K562 (cell line): ENCODE results near the gene ACLY. TPM values are rescaled to one million over a fixed set of nuclear protein-coding genes. Genes with fewer than 3 reads are reported as not detected.
A peak's percentile ranks its signal among the peaks of the same experiment; 100 is the strongest.

Source experiments
- ATAC-seq: fragments of 200-7000 bp; cut with Tn5 transposase; 3 replicates; pipeline ENCODE4 v1.9.1; 2020; ENCODE audit warnings: moderate library complexity
- BruUV-seq: library from RNA; stranded (reverse); fragments of 400-500 nt; replicated peaks from 2 replicates; lab custom pipeline; 2021; lab: Mats Ljungman, UMichigan
- CTCF ChIA-PET: fragments of 300-600 bp; formaldehyde crosslinking; extraction: SDS; loops from one replicate; lab custom pipeline; 2021; ENCODE audit warnings: low intra/inter-chr PET ratio; lab: Yijun Ruan, JAX
- POLR2A ChIA-PET: fragments of 300-600, 350-650 bp; sonication (Branson Sonifier 250); formaldehyde crosslinking; extraction: SDS; loops from one replicate; lab custom pipeline; 2021; ENCODE audit warnings: antibody characterized with exemption, inconsistent platforms; lab: Yijun Ruan, JAX
- DNase-seq, 4 experiments: peaks; one replicate each; pipeline versions ENCODE4 v3.0.0 to v3.0.0-alpha.2; 2011 to 2018; ENCODE audit warnings: low spot score in 3 of 4, mixed read lengths in 3 of 4; ENCODE audit errors: extremely low read depth in 1 of 4
- FAIRE-seq: peaks from 2 replicates; lab custom pipeline; 2011; peaks lifted over from hg19 to GRCh38; lab: Jason Lieb, UNC
- H2AFZ ChIP-seq: 2 replicates; pipeline ENCODE4 v1.6.0; 2011; ENCODE audit warnings: low read depth, low read length, control low read depth, inconsistent platforms
- H3K27ac ChIP-seq: fragments of 200-600 bp; 3 replicates; pipeline ENCODE4 v1.8.0; 2011; ENCODE audit warnings: low read depth, mild to moderate bottlenecking, control low read depth, inconsistent platforms, low read length, moderate library complexity, mixed read lengths; ENCODE audit errors: extremely low read depth
- H3K27me3 ChIP-seq, 2 experiments: fragments of 300-600 bp in 1 of 2; 2 replicates in 1 of 2; 3 replicates in 1 of 2; pipeline versions ENCODE4 v1.6.0 to v1.8.0; 2011; ENCODE audit warnings: inconsistent platforms in 2 of 2, low read length in 2 of 2, mild to moderate bottlenecking in 1 of 2, mixed read lengths in 1 of 2, moderate library complexity in 1 of 2; ENCODE audit not compliant: control insufficient read depth in 2 of 2, insufficient read depth in 2 of 2
- H3K36me3 ChIP-seq: fragments of 300-600 bp; 3 replicates; pipeline ENCODE4 v1.8.0; 2011; ENCODE audit warnings: mild to moderate bottlenecking, low read length, inconsistent platforms; ENCODE audit not compliant: control insufficient read depth, insufficient read depth
- H3K4me1 ChIP-seq, 2 experiments: fragments of 200-600 bp in 1 of 2; replicated peaks in 1 of 2; 2 replicates in 1 of 2; 3 replicates in 1 of 2; pipeline versions ENCODE4 v1.5.1 to v1.8.0; 2011; ENCODE audit warnings: inconsistent platforms in 2 of 2, low read length in 2 of 2, mild to moderate bottlenecking in 1 of 2, mixed read lengths in 1 of 2, moderate library complexity in 1 of 2; ENCODE audit not compliant: control insufficient read depth in 2 of 2, insufficient read depth in 2 of 2
- H3K4me2 ChIP-seq: 2 replicates; pipeline ENCODE4 v1.6.1; 2011; ENCODE audit warnings: low read length, control low read depth, inconsistent platforms, mixed read lengths; ENCODE audit not compliant: insufficient read depth
- H3K4me3 ChIP-seq: fragments of 200-600 bp; sonication (generic), shearing (Covaris generic); 2 replicates; pipeline ENCODE4 v1.5.1; 2016; ENCODE audit warnings: control low read depth, inconsistent platforms
- H3K79me2 ChIP-seq: fragments of 200-600 bp; 3 replicates; pipeline ENCODE4 v1.8.0; 2011; ENCODE audit warnings: low read length, inconsistent platforms; ENCODE audit not compliant: control insufficient read depth, insufficient read depth
- H3K9ac ChIP-seq, 2 experiments: 2 replicates each; pipeline versions ENCODE4 v1.6.0 to v1.6.1; 2011; ENCODE audit warnings: low read depth in 2 of 2, low read length in 2 of 2, control low read depth in 1 of 2, inconsistent platforms in 1 of 2, mild to moderate bottlenecking in 1 of 2, mixed read lengths in 1 of 2; ENCODE audit not compliant: insufficient read depth in 1 of 2
- H3K9me1 ChIP-seq: one replicate; pipeline ENCODE4 v1.6.0; 2011; ENCODE audit warnings: inconsistent platforms, mild to moderate bottlenecking, low read length, moderate library complexity; ENCODE audit not compliant: control insufficient read depth, insufficient read depth
- H3K9me3 ChIP-seq: replicated peaks from 2 replicates; pipeline ENCODE4 v1.5.1; 2011; ENCODE audit warnings: low read depth, low read length, inconsistent platforms; ENCODE audit not compliant: control insufficient read depth, insufficient read depth
- H4K20me1 ChIP-seq: replicated peaks from 2 replicates; pipeline ENCODE4 v1.6.1; 2011; ENCODE audit warnings: low read length, inconsistent platforms, mixed read lengths; ENCODE audit not compliant: control insufficient read depth, insufficient read depth
- E2F6 ChIP-seq, 2 experiments: IDR thresholded peaks; 2 replicates each; pipeline ENCODE4 v1.6.1; 2011; ENCODE audit warnings: borderline replicate concordance in 1 of 2, control low read depth in 1 of 2, low read depth in 1 of 2, low read length in 1 of 2, mild to moderate bottlenecking in 1 of 2, mixed read lengths in 1 of 2, moderate library complexity in 1 of 2; ENCODE audit not compliant: insufficient read depth in 1 of 2, insufficient read length in 1 of 2, poor library complexity in 1 of 2, severe bottlenecking in 1 of 2; ENCODE audit errors: extremely low read depth in 1 of 2
- GTF2E2 ChIP-seq: fragments of 200-800 bp; sonication (Bioruptor generic); IDR thresholded peaks from 2 replicates; pipeline ENCODE4 v1.6.1; 2016; ENCODE audit warnings: missing genetic modification characterization, missing compliant biosample characterization
- ZNF583 ChIP-seq: fragments of 250-450 bp; sonication (Bioruptor Pico); IDR thresholded peaks from 2 replicates; pipeline ENCODE4 v1.4.0; 2020
- WGBS: fragments of 100-300 bp; shearing (Covaris generic); methylation state at CpG from one replicate; pipeline ENCODE4 v1.1.6; 2016; ENCODE audit warnings: low coverage, mixed read lengths; ENCODE audit not compliant: insufficient coverage; ENCODE audit errors: missing lambda C conversion rate; 5-methylcytosine and 5-hydroxymethylcytosine counted together
- in situ Hi-C: fragments of 300-500 bp; cut with MboI; formaldehyde crosslinking; loops from 4 replicates; pipeline ENCODE4 v1.15.0; 2018; ENCODE audit warnings: inconsistent platforms, mixed read lengths
- intact Hi-C: fragments of 100-400 bp; cut with micrococcal nuclease; formaldehyde crosslinking; loops from 2 replicates; pipeline ENCODE4 v1.14.2; 2022
- polyA plus RNA-seq, 8 experiments: library from polyadenylated mRNA; depleted of rRNA in 4 of 8; stranded (reverse) in 5 of 8; unstranded in 3 of 8; fragments of >200 nt; fragmentation: Nextera tagmentation in 2 of 8; fragmentation: Illumina TruSeq in 1 of 8; extraction: Ambion mirVana in 2 of 8; extraction: Trizol in 1 of 8; gene quantifications; 2 replicates each; pipeline versions ENCODE4 v1.2.1 to v1.2.3, GENCODE V29; 2011 to 2014; ENCODE audit warnings: inconsistent platforms in 1 of 8, missing spikeins in 1 of 8
- small RNA-seq: library from RNA; depleted of rRNA; stranded (forward); fragments of <200 nt; gene quantifications from one replicate; pipeline ENCODE3, GENCODE V24; 2014
- total RNA-seq, 7 experiments: library from RNA; depleted of rRNA in 6 of 7; stranded (reverse); fragments of >200 nt in 6 of 7; fragmentation: Illumina TruSeq in 2 of 7; extraction: Trizol in 2 of 7; gene quantifications; 2 replicates each; pipeline versions ENCODE4 v1.2.1 to v1.2.3, GENCODE V29; 2011 to 2021; ENCODE audit warnings: low replicate concordance in 1 of 7
- TF ChIP-seq, protein P1 (sequence below): sonication (generic); formaldehyde crosslinking; IDR thresholded peaks from 2 replicates; pipeline ENCODE4 v1.8.1; 2022; ENCODE audit warnings: missing genetic modification reagents

Gene ACLY
- total and polyA plus RNA-seq, 9 of the 15 experiments (the other 6 are each of a cell fraction or from before 2014, with no cell fraction given): 42.9 to 280 (median 125) TPM

DNA sequence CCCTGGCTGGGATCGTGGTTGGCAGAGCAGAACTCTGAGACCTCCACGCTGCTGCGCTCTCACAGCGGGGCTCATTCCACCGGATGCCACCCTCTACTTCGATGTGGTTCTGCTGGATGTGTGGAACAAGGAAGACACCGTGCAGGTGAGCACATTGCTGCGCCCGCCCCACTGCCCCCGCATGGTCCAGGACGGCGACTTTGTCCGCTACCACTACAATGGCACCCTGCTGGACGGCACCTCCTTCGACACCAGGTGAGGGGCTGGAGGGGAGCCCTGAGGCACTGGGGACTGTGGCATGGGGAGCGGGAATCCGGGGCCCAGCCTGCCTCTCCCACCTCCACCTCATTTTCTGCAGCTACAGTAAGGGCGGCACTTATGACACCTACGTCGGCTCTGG is 100.7 kb downstream of the ACLY start:
- CTCF ChIA-PET: no interaction called here
- Histone ChIP-seq H3K27me3 (no peaks in the 10 kb centered on the region), H4K20me1 (no peaks in the 10 kb centered on the region), H3K9ac (no peak overlapping the region), H3K4me2 (no peak overlapping the region), H3K9me3 (no peaks in the 10 kb centered on the region), H3K9me1 (no peaks in the 10 kb centered on the region), H3K36me3 (no peaks in the 10 kb centered on the region), H3K79me2 (no peaks in the 10 kb centered on the region), H3K4me1 (peaks cover 2 to 41% of the 10 kb centered on the region in 2 experiments; a peak in 4 of 5 replicates), H2AFZ (peak overlapping the region; percentile 57; the same call in 1 of the 2 replicates), H3K27ac (no peak overlapping the region), H3K4me3 (no peak overlapping the region)
- BruUV-seq: no TSS peak
- in situ Hi-C loops (no loop called here), intact Hi-C loops (no loop called here)
- ATAC-seq: no peak
- TF ChIP-seq, protein P1, sequence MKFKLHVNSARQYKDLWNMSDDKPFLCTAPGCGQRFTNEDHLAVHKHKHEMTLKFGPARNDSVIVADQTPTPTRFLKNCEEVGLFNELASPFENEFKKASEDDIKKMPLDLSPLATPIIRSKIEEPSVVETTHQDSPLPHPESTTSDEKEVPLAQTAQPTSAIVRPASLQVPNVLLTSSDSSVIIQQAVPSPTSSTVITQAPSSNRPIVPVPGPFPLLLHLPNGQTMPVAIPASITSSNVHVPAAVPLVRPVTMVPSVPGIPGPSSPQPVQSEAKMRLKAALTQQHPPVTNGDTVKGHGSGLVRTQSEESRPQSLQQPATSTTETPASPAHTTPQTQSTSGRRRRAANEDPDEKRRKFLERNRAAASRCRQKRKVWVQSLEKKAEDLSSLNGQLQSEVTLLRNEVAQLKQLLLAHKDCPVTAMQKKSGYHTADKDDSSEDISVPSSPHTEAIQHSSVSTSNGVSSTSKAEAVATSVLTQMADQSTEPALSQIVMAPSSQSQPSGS: no peak
- TF ChIP-seq GTF2E2: no peak
- TF ChIP-seq E2F6 (IDR thresholded peaks at IDR 0.05; ENCODE audit: borderline replicate concordance in 1 of 2, extremely low read depth in 1 of 2, insufficient read depth in 1 of 2, insufficient read length in 1 of 2, low read depth in 1 of 2, low read length in 1 of 2, poor library complexity in 1 of 2, severe bottlenecking in 1 of 2): peak in 1 of 2 experiments; percentile 23
- TF ChIP-seq ZNF583 (CRISPR knock-in tag): no peak
- POLR2A ChIA-PET: no interaction called here
- 88% methylated on average over 16 of the region's 20 CpGs for WGBS
- no peak for DNase-seq
- no peak for FAIRE-seq

Small RNAs within 50 kb of the gene (small RNA-seq; reads per million reads assigned to genes)
- gene AC125257.2: not detected

Other genes with a start within 250 kb of the ACLY start
Only the 7 nearest of the 19 such genes appear.
- 91.7 and 116 TPM in 2 replicates for gene NT5C3B, start 82.7 kb downstream of the ACLY start, total RNA-seq (2014; rRNA removed)
- gene NT5C3B, start 82.7 kb downstream of the ACLY start, total RNA-seq (2014; rRNA removed; fragmentation: Illumina TruSeq; extraction: Trizol): 85.0 and 90.4 TPM in 2 replicates
- 72.2 and 74.5 TPM in 2 replicates for gene NT5C3B, start 82.7 kb downstream of the ACLY start, total RNA-seq (2015; rRNA removed; fragmentation: Illumina TruSeq; extraction: Trizol)
- 80.6 and 82.6 TPM in 2 replicates for gene NT5C3B, start 82.7 kb downstream of the ACLY start, total RNA-seq (2021)
- gene NT5C3B, start 82.7 kb downstream of the ACLY start, polyA plus RNA-seq (2011; rRNA removed): 89.5 and 166 TPM in 2 replicates
- gene NT5C3B, start 82.7 kb downstream of the ACLY start, polyA plus RNA-seq (2014; fragmentation: Illumina TruSeq; extraction: Trizol): 119 and 127 TPM in 2 replicates
- gene NT5C3B, start 82.7 kb downstream of the ACLY start, polyA plus RNA-seq (2014; fragmentation: Nextera tagmentation; extraction: Ambion mirVana): 10 to 100 TPM in 1 of 2 experiments, 1 to 10 TPM in 1; 2.0 to 10.8 TPM
- gene NT5C3B, start 82.7 kb downstream of the ACLY start, polyA plus RNA-seq (2014; rRNA removed): 96.7 and 98.3 TPM in 2 replicates
- gene KLHL10, start 81.1 kb downstream of the ACLY start, total RNA-seq (2014; rRNA removed): not detected in 2 replicates
- gene KLHL10, start 81.1 kb downstream of the ACLY start, total RNA-seq (2014; rRNA removed; fragmentation: Illumina TruSeq; extraction: Trizol): not detected in 2 replicates
- gene KLHL10, start 81.1 kb downstream of the ACLY start, total RNA-seq (2015; rRNA removed; fragmentation: Illumina TruSeq; extraction: Trizol): not detected in 2 replicates
- not detected in 2 replicates for gene KLHL10, start 81.1 kb downstream of the ACLY start, total RNA-seq (2021)
- 0.30 and 0.56 TPM in 2 replicates for gene KLHL10, start 81.1 kb downstream of the ACLY start, polyA plus RNA-seq (2011; rRNA removed)
- gene KLHL10, start 81.1 kb downstream of the ACLY start, polyA plus RNA-seq (2014; fragmentation: Illumina TruSeq; extraction: Trizol): 0.07 TPM in 1 of 2 replicates, not detected in the other
- gene KLHL10, start 81.1 kb downstream of the ACLY start, polyA plus RNA-seq (2014; fragmentation: Nextera tagmentation; extraction: Ambion mirVana): under 1 TPM; 0.06 to 0.17 TPM
- not detected in 2 replicates for gene KLHL10, start 81.1 kb downstream of the ACLY start, polyA plus RNA-seq (2014; rRNA removed)
- gene KLHL11, start 53.5 kb downstream of the ACLY start, total RNA-seq (2014; rRNA removed): 15.8 and 16.0 TPM in 2 replicates
- 14.8 and 17.4 TPM in 2 replicates for gene KLHL11, start 53.5 kb downstream of the ACLY start, total RNA-seq (2014; rRNA removed; fragmentation: Illumina TruSeq; extraction: Trizol)
- gene KLHL11, start 53.5 kb downstream of the ACLY start, total RNA-seq (2015; rRNA removed; fragmentation: Illumina TruSeq; extraction: Trizol): 16.8 and 17.0 TPM in 2 replicates
- gene KLHL11, start 53.5 kb downstream of the ACLY start, total RNA-seq (2021): 12.4 and 13.8 TPM in 2 replicates
- 6.1 and 10.3 TPM in 2 replicates for gene KLHL11, start 53.5 kb downstream of the ACLY start, polyA plus RNA-seq (2011; rRNA removed)
- gene KLHL11, start 53.5 kb downstream of the ACLY start, polyA plus RNA-seq (2014; fragmentation: Illumina TruSeq; extraction: Trizol): 3.0 and 3.5 TPM in 2 replicates
- gene KLHL11, start 53.5 kb downstream of the ACLY start, polyA plus RNA-seq (2014; fragmentation: Nextera tagmentation; extraction: Ambion mirVana): under 1 TPM; 0.20 to 0.28 TPM
- gene KLHL11, start 53.5 kb downstream of the ACLY start, polyA plus RNA-seq (2014; rRNA removed): 5.0 and 5.2 TPM in 2 replicates
- gene ODAD4, start 11.7 kb upstream of the ACLY start, total RNA-seq (2014; rRNA removed): 0.09 and 0.24 TPM in 2 replicates
- gene ODAD4, start 11.7 kb upstream of the ACLY start, total RNA-seq (2014; rRNA removed; fragmentation: Illumina TruSeq; extraction: Trizol): 0.70 and 0.98 TPM in 2 replicates
- 0.45 and 0.51 TPM in 2 replicates for gene ODAD4, start 11.7 kb upstream of the ACLY start, total RNA-seq (2015; rRNA removed; fragmentation: Illumina TruSeq; extraction: Trizol)
- 0.11 and 0.75 TPM in 2 replicates for gene ODAD4, start 11.7 kb upstream of the ACLY start, total RNA-seq (2021)
- gene ODAD4, start 11.7 kb upstream of the ACLY start, polyA plus RNA-seq (2011; rRNA removed): 0.05 and 0.35 TPM in 2 replicates
- 0.57 and 0.67 TPM in 2 replicates for gene ODAD4, start 11.7 kb upstream of the ACLY start, polyA plus RNA-seq (2014; fragmentation: Illumina TruSeq; extraction: Trizol)
- under 1 TPM; 0.30 to 0.81 TPM for gene ODAD4, start 11.7 kb upstream of the ACLY start, polyA plus RNA-seq (2014; fragmentation: Nextera tagmentation; extraction: Ambion mirVana)
- gene ODAD4, start 11.7 kb upstream of the ACLY start, polyA plus RNA-seq (2014; rRNA removed): 0.22 and 0.49 TPM in 2 replicates
- 45.4 and 45.8 TPM in 2 replicates for gene CNP, start 47.8 kb upstream of the ACLY start, total RNA-seq (2014; rRNA removed)
- gene CNP, start 47.8 kb upstream of the ACLY start, total RNA-seq (2014; rRNA removed; fragmentation: Illumina TruSeq; extraction: Trizol): 15.9 and 18.6 TPM in 2 replicates
- gene CNP, start 47.8 kb upstream of the ACLY start, total RNA-seq (2015; rRNA removed; fragmentation: Illumina TruSeq; extraction: Trizol): 31.8 and 32.1 TPM in 2 replicates
- gene CNP, start 47.8 kb upstream of the ACLY start, total RNA-seq (2021): 49.4 and 52.0 TPM in 2 replicates
- gene CNP, start 47.8 kb upstream of the ACLY start, polyA plus RNA-seq (2011; rRNA removed): 15.5 and 20.7 TPM in 2 replicates
- 33.2 and 37.5 TPM in 2 replicates for gene CNP, start 47.8 kb upstream of the ACLY start, polyA plus RNA-seq (2014; fragmentation: Illumina TruSeq; extraction: Trizol)
- gene CNP, start 47.8 kb upstream of the ACLY start, polyA plus RNA-seq (2014; fragmentation: Nextera tagmentation; extraction: Ambion mirVana): 1 to 10 TPM; 1.7 to 3.8 TPM
- 29.1 and 30.2 TPM in 2 replicates for gene CNP, start 47.8 kb upstream of the ACLY start, polyA plus RNA-seq (2014; rRNA removed)
- 145 and 157 TPM in 2 replicates for gene DNAJC7, start 98.5 kb upstream of the ACLY start, total RNA-seq (2014; rRNA removed)
- 262 and 288 TPM in 2 replicates for gene DNAJC7, start 98.5 kb upstream of the ACLY start, total RNA-seq (2014; rRNA removed; fragmentation: Illumina TruSeq; extraction: Trizol)
- 191 and 206 TPM in 2 replicates for gene DNAJC7, start 98.5 kb upstream of the ACLY start, total RNA-seq (2015; rRNA removed; fragmentation: Illumina TruSeq; extraction: Trizol)
- gene DNAJC7, start 98.5 kb upstream of the ACLY start, total RNA-seq (2021): 149 and 153 TPM in 2 replicates
- gene DNAJC7, start 98.5 kb upstream of the ACLY start, polyA plus RNA-seq (2011; rRNA removed): 75.6 and 120 TPM in 2 replicates
- gene DNAJC7, start 98.5 kb upstream of the ACLY start, polyA plus RNA-seq (2014; fragmentation: Illumina TruSeq; extraction: Trizol): 206 and 239 TPM in 2 replicates
- 10 to 100 TPM; 85.8 to 94.3 TPM for gene DNAJC7, start 98.5 kb upstream of the ACLY start, polyA plus RNA-seq (2014; fragmentation: Nextera tagmentation; extraction: Ambion mirVana)
- 148 and 173 TPM in 2 replicates for gene DNAJC7, start 98.5 kb upstream of the ACLY start, polyA plus RNA-seq (2014; rRNA removed)
- 64.6 and 66.9 TPM in 2 replicates for gene NKIRAS2, start 101.1 kb upstream of the ACLY start, total RNA-seq (2014; rRNA removed)
- 17.9 and 18.7 TPM in 2 replicates for gene NKIRAS2, start 101.1 kb upstream of the ACLY start, total RNA-seq (2014; rRNA removed; fragmentation: Illumina TruSeq; extraction: Trizol)
- gene NKIRAS2, start 101.1 kb upstream of the ACLY start, total RNA-seq (2015; rRNA removed; fragmentation: Illumina TruSeq; extraction: Trizol): 22.1 and 23.1 TPM in 2 replicates
- 37.8 and 45.5 TPM in 2 replicates for gene NKIRAS2, start 101.1 kb upstream of the ACLY start, total RNA-seq (2021)
- gene NKIRAS2, start 101.1 kb upstream of the ACLY start, polyA plus RNA-seq (2011; rRNA removed): 29.8 and 36.2 TPM in 2 replicates
- 60.7 and 65.5 TPM in 2 replicates for gene NKIRAS2, start 101.1 kb upstream of the ACLY start, polyA plus RNA-seq (2014; fragmentation: Illumina TruSeq; extraction: Trizol)
- 10 to 100 TPM; 10.1 to 14.6 TPM for gene NKIRAS2, start 101.1 kb upstream of the ACLY start, polyA plus RNA-seq (2014; fragmentation: Nextera tagmentation; extraction: Ambion mirVana)
- gene NKIRAS2, start 101.1 kb upstream of the ACLY start, polyA plus RNA-seq (2014; rRNA removed): 58.7 and 68.6 TPM in 2 replicates